ENCODE measurements around the gene MLLT3.

GRCh38 chr9:20312732-20313131 lies 309.6 kb downstream of the MLLT3 start:
- TF ChIP-seq, protein P1, sequence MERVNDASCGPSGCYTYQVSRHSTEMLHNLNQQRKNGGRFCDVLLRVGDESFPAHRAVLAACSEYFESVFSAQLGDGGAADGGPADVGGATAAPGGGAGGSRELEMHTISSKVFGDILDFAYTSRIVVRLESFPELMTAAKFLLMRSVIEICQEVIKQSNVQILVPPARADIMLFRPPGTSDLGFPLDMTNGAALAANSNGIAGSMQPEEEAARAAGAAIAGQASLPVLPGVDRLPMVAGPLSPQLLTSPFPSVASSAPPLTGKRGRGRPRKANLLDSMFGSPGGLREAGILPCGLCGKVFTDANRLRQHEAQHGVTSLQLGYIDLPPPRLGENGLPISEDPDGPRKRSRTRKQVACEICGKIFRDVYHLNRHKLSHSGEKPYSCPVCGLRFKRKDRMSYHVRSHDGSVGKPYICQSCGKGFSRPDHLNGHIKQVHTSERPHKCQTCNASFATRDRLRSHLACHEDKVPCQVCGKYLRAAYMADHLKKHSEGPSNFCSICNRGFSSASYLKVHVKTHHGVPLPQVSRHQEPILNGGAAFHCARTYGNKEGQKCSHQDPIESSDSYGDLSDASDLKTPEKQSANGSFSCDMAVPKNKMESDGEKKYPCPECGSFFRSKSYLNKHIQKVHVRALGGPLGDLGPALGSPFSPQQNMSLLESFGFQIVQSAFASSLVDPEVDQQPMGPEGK (CRISPR knock-in tag; IDR thresholded peaks at IDR 0.05; ENCODE audit: borderline replicate concordance): no peak
- TF ChIP-seq ARNTL (CRISPR knock-in tag; IDR thresholded peaks at IDR 0.05; ENCODE audit: borderline replicate concordance, low read depth): no peak
- TF ChIP-seq POU6F1 (CRISPR knock-in tag; IDR thresholded peaks at IDR 0.05; ENCODE audit: borderline replicate concordance, low read depth): no peak
- TF ChIP-seq RARB (CRISPR knock-in tag; IDR thresholded peaks at IDR 0.05): no peak
- TF ChIP-seq ZNF70 (CRISPR knock-in tag; IDR thresholded peaks at IDR 0.05): no peak
- TF ChIP-seq ISL1 (CRISPR knock-in tag; IDR thresholded peaks at IDR 0.05): no peak
- no peak for TF ChIP-seq PPARA (CRISPR knock-in tag; IDR thresholded peaks at IDR 0.05; ENCODE audit: borderline replicate concordance)
- no peak for TF ChIP-seq ZFP3 (CRISPR knock-in tag; IDR thresholded peaks at IDR 0.05)
- TF ChIP-seq CSDC2 (CRISPR knock-in tag; IDR thresholded peaks at IDR 0.05): no peak
- TF ChIP-seq, protein P2, sequence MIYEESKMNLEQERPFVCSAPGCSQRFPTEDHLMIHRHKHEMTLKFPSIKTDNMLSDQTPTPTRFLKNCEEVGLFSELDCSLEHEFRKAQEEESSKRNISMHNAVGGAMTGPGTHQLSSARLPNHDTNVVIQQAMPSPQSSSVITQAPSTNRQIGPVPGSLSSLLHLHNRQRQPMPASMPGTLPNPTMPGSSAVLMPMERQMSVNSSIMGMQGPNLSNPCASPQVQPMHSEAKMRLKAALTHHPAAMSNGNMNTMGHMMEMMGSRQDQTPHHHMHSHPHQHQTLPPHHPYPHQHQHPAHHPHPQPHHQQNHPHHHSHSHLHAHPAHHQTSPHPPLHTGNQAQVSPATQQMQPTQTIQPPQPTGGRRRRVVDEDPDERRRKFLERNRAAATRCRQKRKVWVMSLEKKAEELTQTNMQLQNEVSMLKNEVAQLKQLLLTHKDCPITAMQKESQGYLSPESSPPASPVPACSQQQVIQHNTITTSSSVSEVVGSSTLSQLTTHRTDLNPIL (CRISPR knock-in tag; IDR thresholded peaks at IDR 0.05; ENCODE audit: low read depth): no peak
- TF ChIP-seq TOX (CRISPR knock-in tag; IDR thresholded peaks at IDR 0.05; ENCODE audit: borderline replicate concordance): no peak

All from SK-N-SH treated with all-trans-retinoic acid at 6 μM for 48 hours (cell line).